ENCODE measurements around the gene SLC35F6. TPM values are rescaled to one million over a fixed set of nuclear protein-coding genes. Genes with fewer than 3 reads are reported as not detected.

The SLC35F6 gene
- total and polyA plus RNA-seq, 2 donors (not counting 3 experiments of a cell fraction or from before 2014, with no cell fraction given), result 34.6 to 39.8 TPM

- TF ChIP-seq GATA2 (IDR thresholded peaks at IDR 0.05; ENCODE audit: insufficient read depth, insufficient read length, low read depth, low read length) (no peak), EZH2 (IDR thresholded peaks at IDR 0.05; ENCODE audit: borderline replicate concordance, low read depth, low read length, severe bottlenecking) (no peak), CTCF (IDR thresholded peaks at IDR 0.05; ENCODE audit: extremely low read depth in 1 of 2, insufficient read depth in 1 of 2, low read depth in 1 of 2, low read length in 2 of 2) (no peak), JUN (IDR thresholded peaks at IDR 0.05; ENCODE audit: borderline replicate concordance, insufficient read depth, insufficient read length, low read depth) (no peak), FOS (IDR thresholded peaks at IDR 0.05; ENCODE audit: borderline replicate concordance, insufficient read depth, low read length) (no peak), POLR2A (IDR thresholded peaks at IDR 0.05; ENCODE audit: low read depth, low read length) (no peak), MYC (IDR thresholded peaks at IDR 0.05; ENCODE audit: low read depth, low read length) (no peak), POLR2AphosphoS5 (IDR thresholded peaks at IDR 0.05; ENCODE audit: insufficient read depth, low read depth, low read length) (no peak)
- TF ChIP-seq, protein P1, sequence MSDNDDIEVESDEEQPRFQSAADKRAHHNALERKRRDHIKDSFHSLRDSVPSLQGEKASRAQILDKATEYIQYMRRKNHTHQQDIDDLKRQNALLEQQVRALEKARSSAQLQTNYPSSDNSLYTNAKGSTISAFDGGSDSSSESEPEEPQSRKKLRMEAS (IDR thresholded peaks at IDR 0.05; ENCODE audit: insufficient read depth, insufficient read length), result no peak
- no TSS peak for BruUV-seq (replicated peaks)
- H3K4me3 ChIP-seq (replicated peaks in 1 of 3; ENCODE audit: insufficient read depth in 1 of 3, low read depth in 1 of 3, low read length in 3 of 3), result no peak overlapping the region
- H3K36me3 ChIP-seq (ENCODE audit: control insufficient read depth in 2 of 2, extremely low read depth in 1 of 2, insufficient read depth in 2 of 2, low read length in 2 of 2), result peaks cover 0 to under 1% of the 10 kb centered on the region in 2 experiments
- intact Hi-C loops (cut with micrococcal nuclease) (no loop called here), dilution Hi-C loops (cut with MboI; ENCODE audit: extremely low pct_ligation_motif_present, low sequenced_read_pairs) (no loop called here)
- ChIA-PET POLR2A (no interaction called here), CTCF (no interaction called here)
- H3K9me1 ChIP-seq (replicated peaks; ENCODE audit: control insufficient read depth, extremely low read depth, insufficient read depth, low read length), result no peaks in the 10 kb centered on the region
- no peak for DNase-seq (ENCODE audit: low read depth, low spot score)
- H3K9me3 ChIP-seq (replicated peaks; ENCODE audit: control insufficient read depth, insufficient read depth, low read length), result no peaks in the 10 kb centered on the region
- no peaks in the 10 kb centered on the region for H3K27me3 ChIP-seq (ENCODE audit: control insufficient read depth in 2 of 2, insufficient read depth in 2 of 2, low read length in 2 of 2)
- H3K79me2 ChIP-seq (ENCODE audit: control insufficient read depth, insufficient read depth, low read length), result peaks cover 35% of the 10 kb centered on the region
- no peak overlapping the region for H3K27ac ChIP-seq (ENCODE audit: insufficient read depth, low read depth, low read length)
- peaks cover 19% of the 10 kb centered on the region for H3K4me1 ChIP-seq (ENCODE audit: control insufficient read depth, extremely low read depth, insufficient read depth, low read length)
- no peaks in the 10 kb centered on the region for H4K20me1 ChIP-seq (replicated peaks; ENCODE audit: control insufficient read depth, extremely low read depth, insufficient read depth, low read length)
- H3K9ac ChIP-seq (replicated peaks; ENCODE audit: extremely low read depth, insufficient read depth, low read length), result no peak overlapping the region
- no peak for FAIRE-seq
- H2AFZ ChIP-seq (ENCODE audit: low read depth, low read length), result no peak overlapping the region
- H3K4me2 ChIP-seq (ENCODE audit: insufficient read depth, low read length), result no peak overlapping the region
Measured at GRCh38 chr2:26763019-26763418, 1.1 kb upstream of the SLC35F6 start.

Data from endothelial cell of umbilical vein (primary cell).